Measurements from ENCODE around the gene FEZ2.
"Not testable (repeated sequence)": the region's sequence is repeated elsewhere in the genome, so short reads cannot be mapped to it uniquely, and the experiment has no call there.

FEZ2 gene, protein sequence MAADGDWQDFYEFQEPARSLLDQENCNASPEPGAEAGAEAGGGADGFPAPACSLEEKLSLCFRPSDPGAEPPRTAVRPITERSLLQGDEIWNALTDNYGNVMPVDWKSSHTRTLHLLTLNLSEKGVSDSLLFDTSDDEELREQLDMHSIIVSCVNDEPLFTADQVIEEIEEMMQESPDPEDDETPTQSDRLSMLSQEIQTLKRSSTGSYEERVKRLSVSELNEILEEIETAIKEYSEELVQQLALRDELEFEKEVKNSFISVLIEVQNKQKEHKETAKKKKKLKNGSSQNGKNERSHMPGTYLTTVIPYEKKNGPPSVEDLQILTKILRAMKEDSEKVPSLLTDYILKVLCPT

DNA sequence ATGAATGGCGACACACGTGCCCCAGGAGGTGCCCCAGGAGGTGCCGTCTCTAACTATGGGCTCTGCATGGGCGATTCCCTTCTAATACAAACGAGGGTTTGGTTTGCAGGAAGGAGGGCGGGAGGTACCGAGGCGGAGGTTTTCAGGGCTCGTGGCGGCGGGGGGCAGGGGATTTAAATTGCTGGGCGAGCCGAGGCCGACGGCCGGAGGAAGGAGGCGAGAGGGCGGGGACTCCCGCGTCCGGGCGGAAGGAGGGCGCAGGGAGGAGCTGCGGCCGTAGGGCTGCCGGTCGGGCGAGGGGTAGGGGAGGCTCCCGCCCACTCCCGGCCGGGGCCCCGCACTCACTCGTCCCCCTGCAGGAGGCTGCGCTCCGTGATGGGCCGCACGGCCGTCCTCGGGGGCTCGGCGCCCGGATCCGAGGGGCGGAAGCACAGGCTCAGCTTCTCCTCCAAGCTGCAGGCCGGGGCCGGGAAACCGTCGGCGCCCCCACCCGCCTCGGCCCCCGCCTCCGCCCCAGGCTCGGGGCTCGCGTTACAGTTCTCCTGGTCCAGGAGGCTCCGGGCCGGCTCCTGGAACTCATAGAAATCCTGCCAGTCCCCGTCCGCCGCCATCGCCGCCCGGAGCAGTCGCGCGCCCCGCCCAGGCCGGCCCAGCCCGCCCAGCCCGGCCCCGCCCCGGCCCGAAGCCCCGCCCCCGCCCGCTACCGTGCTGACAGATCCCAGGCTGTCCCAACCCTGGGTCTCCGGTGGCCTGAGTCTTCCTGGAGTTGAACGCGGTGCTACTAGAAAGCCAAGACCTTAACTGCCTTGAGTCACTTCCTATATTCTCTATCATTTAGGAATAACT is at the start of gene FEZ2:
Gene FEZ2, minus strand, starts transcription at position 637 of the 846 bp plus-strand sequence. Its CDS starts 26 bp downstream, at position 611.
- DNase-seq (ENCODE audit: low read depth): peak; percentile 90

DNA sequence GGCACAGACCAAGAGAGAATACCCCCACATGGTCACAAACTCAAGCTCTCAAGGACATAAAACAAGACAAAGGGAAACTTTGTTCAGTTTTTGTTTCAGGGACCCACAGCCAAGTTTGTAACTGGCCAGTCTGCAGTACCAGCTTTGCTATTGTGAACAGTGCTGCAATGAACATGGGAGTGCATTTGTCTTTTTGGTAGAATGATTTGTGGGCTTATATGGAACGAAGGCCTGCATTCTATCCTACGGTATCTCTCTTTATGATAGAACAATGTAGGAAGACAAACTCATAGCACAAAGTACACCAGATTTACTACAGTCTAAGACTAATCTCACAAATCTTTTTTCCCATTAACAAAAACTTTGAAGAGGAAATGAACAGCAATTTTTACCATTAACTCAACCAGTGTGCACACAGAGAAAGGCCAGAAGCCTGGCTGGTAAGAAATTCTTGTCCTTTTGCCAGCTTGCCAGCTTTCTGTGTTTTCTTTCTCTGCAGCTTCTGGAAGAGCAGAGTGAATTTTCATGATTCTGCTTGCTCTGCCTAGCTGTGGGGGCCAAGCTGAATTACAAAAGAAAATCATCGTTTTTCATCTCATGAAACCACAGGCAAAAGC is 37.1 kb upstream of the FEZ2 start:
- peak; percentile 77 for DNase-seq (ENCODE audit: low read depth)

DNA sequence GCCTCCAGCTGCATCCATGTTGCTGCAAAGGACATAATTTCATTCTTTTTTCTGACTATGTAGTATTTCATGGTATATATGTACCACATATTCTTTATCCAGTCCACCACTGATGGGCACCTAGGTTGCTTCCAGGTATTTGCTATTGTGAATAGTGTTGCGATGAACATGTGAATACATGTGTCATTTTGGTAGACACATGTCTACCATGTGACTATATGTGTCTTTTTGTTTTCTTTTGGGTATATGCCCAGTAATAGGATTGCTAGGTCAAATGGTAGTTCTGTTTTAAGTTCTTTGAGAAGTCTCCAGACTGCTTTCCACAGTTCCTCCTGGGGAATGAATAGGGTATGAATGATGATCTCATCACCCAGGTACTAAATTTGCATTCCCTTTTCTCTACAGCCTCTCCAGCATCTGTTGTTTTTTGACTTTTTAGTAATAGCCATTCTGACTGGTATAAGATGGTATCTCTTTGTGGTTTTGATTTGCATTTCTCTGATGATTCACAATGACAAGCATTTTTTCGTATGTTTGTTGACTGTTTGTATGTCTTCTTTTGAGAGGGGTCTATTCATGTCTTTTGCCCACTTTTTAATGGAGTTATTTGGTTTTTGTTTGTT is 35.6 kb upstream of the FEZ2 start:
- DNase-seq (ENCODE audit: low read depth): peak; percentile 79

DNA sequence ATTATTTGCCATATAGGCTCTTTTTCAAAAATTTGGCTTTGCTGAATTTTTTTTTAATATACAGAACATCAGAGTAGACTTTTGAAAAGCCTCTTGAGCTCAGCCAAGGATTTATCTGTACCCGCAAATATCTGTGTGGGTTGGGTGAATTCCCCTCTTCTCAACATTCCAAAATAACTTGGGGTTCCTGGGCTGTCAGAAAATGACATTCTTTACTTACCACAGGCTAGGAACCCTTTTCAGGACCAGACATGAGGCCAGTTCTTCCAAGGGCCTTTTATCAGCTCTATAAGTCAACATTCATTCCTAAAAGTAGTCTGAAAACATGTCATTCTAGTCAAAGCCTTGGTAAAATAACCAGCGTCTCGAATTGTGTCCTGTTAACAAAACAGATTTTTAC is 28.8 kb upstream of the FEZ2 start:
- no peak for DNase-seq (ENCODE audit: low read depth)

DNA sequence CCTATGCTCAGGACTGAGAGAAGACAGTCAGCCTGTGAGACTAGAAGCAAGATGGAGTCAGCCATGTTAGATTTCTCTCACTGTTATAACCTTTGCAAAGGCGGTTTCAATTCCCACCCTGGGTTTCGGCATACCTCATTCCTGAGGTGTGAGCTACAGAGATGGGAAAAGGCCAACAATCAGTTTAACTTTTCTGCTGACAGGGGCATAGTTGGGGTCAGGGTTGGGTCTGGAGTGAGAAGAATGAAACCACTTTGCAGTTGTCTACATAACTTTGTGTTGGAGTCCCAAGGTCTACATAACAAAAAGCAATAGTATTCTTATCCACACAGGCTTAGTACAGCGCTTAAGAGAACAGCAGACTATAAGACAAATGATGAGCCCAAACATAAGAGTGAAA is 28.1 kb upstream of the FEZ2 start:
- DNase-seq (ENCODE audit: low read depth): no peak

DNA sequence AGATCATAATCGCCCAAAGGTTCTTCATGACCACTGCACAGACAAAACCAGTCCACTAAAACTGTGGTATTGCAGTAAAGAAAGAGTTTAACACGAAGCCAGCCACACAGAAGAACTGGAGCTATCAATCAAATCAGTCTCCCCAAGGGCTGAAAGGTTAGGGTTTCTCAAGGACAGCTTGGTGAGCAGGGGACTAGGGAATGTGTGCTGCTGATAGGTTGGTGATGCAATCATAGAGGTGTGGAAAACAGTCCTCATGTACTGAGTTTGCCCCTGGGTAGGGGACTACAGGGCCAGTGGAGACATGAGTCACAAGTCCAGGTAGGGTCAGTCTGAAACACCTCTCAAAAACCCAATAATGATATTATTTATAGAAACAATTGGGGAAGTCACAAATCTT is 27.3 kb upstream of the FEZ2 start:
- no peak for DNase-seq (ENCODE audit: low read depth)

DNA sequence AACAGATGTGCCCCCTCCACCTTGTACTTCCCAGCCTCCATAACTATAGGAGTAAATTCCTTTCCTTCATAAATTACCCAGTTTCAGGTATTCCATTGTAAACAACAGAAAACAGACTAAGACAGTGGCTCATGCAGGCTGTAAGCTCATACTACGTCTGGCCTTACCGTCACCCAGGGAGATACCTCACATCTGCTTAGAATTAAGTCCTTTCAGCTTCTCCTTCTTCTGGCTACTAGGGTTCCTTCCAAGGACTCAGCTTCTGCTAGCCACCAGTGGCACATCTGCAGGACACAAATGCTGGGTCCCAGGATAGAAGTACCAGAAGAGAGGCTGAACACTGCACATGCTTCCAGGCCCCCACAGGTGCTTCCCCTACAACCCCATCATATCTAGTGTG is 22.4 kb upstream of the FEZ2 start:
- DNase-seq (ENCODE audit: low read depth): peak; percentile 11

DNA sequence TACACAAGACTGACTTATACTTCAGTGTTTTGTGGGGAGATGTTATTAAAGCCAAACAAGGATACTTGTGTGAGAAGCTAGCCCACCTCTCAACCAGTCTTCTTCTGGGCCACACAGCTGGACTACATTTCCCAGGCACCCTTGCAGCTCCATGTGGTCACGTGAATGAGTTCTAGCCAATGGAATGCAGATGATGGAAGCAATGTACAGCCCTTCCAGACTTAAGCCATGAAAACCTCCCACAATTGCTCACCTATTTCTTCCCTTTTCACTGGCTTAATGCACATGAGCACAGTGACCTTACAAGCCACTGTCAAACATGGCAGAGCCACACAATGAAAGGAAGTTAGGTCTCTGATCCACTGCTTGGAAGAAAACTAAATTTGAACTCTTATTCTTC is 20.4 kb upstream of the FEZ2 start:
- DNase-seq (ENCODE audit: low read depth): peak; percentile 79

DNA sequence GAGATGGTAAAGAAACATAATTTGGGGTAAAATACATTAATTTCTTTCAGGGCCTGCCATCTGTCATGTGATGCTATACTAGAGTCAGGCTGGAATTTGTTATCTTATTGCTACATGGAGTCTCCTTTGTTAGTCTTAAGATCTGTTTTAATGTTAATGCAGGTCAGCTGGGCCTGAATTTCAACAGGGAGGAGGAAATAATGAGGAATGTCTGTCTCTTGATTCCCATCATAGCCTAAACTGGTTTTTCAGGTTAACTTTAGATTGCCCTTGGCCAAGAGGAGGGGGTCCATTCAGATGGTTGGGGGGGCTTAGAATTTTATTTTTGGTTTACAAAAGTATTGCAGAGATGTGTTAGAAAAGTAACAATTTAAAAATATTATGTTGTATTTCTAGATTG is 19.0 kb upstream of the FEZ2 start:
- no peak for DNase-seq (ENCODE audit: low read depth)

DNA sequence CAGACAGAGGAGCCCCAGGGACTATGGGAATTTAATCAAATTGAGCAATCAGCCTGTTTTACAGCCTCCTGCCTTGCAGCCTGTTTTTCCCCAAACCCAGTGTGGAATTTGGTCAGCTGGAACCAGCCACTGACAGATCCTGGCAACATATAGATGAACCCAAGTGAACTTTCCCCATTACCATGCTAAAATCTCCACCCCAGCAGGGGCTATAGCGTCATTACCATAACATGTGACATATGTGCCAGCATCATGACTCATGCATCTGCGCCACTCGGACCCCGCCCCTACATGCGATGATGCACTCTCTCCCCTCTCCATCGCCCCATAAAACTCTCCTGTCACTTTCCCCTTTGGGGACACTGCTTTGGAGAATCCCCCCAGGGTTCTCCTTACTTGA is 17.3 kb upstream of the FEZ2 start:
- DNase-seq (ENCODE audit: low read depth): peak; percentile 76

DNA sequence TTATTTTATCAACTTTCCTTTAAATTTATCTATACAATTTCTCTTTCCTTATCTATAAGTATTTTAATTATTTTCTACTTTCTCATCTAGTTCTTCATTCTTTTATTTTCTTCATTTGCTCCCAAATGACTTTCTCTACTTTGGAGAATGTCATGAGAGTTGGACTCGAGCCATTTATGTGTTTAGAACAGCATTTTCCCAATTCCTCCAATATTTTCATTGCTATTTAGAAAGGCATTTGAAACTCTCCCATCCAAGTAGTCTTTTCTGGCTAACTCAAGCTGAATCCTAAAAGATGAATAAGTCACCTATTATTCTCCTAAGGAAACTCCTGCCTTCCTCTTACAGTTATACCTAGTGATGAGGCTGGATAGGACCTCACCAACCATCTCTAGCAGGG is 15.8 kb upstream of the FEZ2 start:
- DNase-seq (ENCODE audit: low read depth): peak; percentile 73

DNA sequence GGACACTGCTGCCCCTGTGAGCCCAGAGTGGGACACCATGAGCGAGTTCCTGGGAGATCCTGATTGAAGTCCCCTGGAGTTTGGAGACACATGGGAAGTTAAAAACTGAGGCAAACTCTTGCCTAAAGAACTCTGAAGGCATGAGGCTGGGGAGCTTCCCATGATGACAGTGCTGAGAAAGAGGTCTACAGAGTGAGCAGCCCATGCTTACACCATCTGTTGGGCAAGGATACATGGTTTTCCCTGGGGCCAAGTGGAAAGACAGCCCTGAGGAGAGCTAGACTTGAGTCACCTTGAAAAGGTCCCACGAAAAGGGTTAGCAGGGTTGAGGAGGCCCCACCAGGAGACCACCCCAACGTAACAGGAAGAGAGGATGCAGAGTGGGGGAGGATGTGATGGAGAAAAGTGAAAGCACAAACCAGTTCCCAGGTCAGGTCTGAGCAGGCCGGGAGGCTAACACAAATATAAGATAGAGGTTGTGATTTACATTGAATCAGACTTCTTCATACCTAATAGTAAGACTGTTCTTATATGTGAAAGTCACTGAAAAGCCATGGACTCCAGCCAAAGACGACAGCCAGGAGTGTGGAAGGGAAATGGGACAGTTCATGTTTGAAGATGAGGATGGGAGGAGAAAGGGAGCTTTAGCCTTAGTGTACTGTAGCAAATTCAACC is 13.5 kb upstream of the FEZ2 start:
- DNase-seq (ENCODE audit: low read depth): peak; percentile 17

DNA sequence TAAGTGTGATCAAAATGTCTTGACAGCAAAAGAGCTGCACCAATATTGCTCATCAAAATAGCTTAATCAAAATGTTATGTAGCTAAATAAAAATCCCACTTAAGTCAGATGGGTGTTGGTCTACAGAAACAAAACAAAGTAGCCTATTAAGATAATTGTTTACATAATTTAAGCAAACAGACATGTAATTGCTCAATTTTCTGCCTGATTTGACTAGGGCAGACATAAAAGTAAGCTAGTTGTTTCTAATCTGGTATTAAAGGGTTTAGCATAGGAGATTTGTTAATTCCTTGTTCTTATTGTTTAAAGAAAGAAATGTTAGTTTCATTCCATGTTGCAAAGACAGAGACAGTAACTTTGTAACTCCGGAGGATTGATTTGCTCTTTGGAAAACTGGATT is 11.5 kb upstream of the FEZ2 start:
- DNase-seq (ENCODE audit: low read depth): no peak

DNA sequence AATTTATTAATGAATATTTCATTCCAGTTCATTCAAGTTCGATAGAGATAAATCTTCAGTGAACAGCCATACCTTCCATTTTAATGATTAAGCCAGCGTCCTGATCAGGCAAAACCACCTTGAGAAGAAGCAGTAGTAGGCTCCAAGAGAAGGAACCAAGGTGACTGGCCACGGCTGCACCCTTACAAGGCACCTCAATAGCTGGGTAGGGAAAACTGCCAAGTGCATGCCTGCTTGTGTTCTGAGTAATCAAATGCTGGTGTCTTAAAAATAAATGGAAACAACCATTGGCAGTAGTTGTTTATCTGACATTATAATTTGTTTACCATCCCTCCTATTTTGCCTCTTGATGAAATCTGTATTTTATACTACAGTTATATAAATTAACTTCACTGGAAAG is 10.0 kb upstream of the FEZ2 start:
- DNase-seq (ENCODE audit: low read depth): no peak

DNA sequence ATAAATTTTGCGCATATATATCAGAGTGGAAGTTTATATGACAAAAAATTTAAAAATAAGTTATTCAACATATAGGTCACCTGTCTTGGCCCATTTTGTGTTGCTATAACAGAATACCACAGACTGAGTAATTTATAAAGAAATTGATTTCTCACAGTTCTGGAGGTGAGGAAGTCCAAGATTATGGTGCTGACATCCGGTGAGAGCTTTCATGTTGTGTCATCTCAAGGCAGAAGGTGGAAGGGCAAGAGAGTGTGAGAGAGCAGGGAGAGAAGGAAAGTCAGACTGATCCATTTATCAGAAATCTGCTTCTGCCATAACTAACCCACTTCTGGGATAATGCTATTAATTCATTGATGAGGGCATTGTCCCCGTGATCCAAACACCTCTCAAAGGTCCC is 9.0 kb upstream of the FEZ2 start:
- DNase-seq (ENCODE audit: low read depth): no peak

DNA sequence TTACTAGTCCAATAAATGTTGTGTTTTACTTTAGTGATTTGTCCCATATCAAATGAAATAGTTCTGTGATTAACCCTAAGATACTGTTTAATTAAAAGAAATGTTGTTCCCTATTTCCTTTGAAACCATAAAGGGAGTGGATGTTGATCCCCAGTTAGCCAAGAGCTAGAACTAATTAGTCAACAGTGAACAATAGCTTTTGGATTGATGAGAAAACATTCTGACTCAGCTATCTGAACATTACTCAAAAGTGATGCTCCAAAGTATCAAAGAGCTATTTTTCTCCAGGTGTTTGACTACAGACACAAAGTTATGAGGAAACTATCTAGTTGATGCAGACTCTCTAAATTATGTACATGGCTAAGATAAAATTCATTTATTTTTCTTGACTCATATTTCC is 7.3 kb upstream of the FEZ2 start:
- no peak for DNase-seq (ENCODE audit: low read depth)

DNA sequence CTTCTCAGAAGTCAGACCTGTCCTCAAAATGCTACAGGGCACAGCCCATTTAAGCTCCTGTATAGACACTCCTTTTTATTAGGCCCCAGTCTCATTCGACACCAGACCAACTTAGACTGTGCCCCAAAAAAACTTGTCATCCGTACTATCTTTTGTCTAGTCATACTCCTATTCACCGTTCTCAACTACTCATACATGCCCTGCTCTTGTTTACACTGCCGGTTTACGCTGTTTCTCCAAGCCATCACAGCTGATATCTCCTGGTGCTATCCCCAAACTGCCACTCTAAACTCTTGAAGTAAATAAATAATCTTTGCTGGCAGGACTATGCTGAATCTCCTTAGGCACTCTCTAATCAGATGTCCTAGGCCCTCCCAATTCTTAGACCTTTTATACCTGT is 5.7 kb upstream of the FEZ2 start:
- DNase-seq (ENCODE audit: low read depth): not testable (repeated sequence)

DNA sequence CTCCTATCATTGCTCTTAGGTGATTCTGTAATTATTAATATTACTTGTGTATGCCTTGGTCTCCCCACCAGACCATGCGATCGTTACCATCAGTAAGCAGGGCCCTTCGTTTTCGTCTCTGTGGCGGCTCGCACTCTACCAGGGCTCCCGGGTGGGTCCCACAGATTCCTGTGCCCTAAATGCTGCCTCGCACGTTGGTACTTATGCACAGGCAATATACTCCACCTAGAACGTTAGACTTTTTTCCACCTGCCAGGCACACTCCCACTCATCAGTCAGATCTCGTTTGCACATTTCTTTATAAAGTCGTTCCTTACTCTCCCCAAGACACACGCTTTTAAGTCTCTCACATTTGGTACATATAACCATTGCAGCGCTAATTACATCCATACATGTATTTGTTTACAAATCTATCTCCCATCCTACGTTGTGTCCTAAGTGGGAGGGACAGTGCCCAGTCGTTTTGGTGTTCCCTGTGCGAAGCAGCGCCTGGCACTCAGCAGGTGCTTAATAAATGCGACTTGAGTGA is 901 bp downstream of the FEZ2 start:
- no peak for DNase-seq (ENCODE audit: low read depth)

DNA sequence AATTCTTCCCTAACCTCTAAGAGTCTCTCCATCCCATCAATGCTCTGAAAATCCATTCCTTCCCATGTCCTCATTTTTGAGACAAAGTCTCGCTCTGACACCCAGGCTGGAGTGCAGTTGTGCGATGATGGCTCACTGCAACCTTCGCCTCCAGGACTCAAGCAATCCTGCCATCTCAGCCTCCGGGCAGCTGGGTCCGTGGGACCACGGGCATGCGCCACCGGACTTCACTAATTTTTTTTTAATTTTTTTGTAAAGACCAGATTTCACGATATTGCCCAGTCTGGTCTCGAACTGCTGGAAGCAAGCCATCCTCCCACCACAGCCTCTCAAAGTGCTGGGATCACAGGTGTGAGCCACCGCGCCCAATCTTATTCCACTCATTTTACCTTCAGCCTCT is 1.6 kb downstream of the FEZ2 start:
- DNase-seq (ENCODE audit: low read depth): no peak

DNA sequence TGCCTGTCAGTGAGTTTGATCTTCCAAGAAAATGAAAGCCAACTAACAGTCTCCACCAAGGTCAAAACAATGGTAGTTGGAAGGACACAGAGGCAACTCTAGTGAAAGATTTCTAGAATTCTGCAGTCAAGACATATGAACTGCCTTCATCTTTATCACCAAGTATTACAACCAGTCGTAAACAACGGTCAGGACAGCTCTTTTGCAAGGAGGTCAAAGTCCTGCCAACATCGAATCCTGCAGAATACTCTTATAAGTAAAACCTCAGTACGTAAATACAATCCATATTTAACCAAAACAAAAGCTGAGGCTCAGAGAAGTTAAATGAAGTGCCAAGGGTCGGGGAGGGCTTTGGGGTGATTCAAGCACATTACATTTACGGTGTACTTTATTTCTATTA is 3.1 kb downstream of the FEZ2 start:
- DNase-seq (ENCODE audit: low read depth): no peak

DNA sequence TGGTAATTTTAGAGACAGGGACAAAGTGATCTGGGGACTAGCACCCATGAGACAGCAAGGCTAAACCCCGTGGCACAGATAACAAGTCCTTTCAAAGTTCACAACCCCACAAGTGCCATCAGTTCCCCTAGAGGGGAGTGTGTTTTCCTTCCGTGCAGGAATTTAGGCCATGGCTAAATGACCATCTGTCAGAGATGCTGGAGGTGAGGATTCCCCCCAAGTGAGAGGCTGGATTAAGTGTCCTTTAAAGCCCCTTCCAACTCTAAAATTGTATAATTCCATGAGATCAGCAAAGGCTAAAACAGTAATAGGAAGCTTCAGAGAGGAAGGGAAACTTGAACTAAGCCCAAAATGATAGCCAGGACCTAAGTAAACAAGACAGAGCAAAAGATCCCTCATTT is 8.7 kb downstream of the FEZ2 start:
- DNase-seq (ENCODE audit: low read depth): no peak

DNA sequence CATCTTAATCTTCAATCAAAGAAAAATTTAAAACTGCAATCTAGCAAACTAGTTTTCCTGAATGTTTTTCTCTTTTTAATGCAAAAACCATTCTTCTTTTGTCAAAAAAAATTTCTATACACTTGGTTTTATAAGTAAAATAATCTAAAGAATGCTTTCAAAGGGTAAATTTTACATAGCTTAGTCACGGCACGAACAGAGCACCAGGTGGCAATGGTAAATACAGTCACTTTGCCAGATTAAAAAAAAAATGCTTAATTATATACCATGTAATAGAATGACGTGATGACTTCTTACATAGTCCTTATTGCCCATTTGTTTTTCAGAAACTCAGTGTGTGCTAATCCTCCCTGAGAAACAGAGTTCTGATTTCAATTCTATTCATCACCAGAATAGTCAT is 10.4 kb downstream of the FEZ2 start:
- DNase-seq (ENCODE audit: low read depth): no peak

Data from EH (cell line).